IMR-90 (cell line): Measurements from ENCODE around the gene CAPN10.

ENCODE experiments used
- CEBPB ChIP-seq: IDR thresholded peaks from 2 replicates; pipeline ENCODE4 v1.6.1; 2012; ENCODE audit warnings: low read depth, low read length, improper control_type of control experiment
- FOS ChIP-seq: fragments of 150-350 bp; IDR thresholded peaks from 2 replicates; pipeline ENCODE4 v1.6.1; 2016; ENCODE audit warnings: low read depth, low read length
- MAFK ChIP-seq: IDR thresholded peaks from 2 replicates; pipeline ENCODE4 v1.6.1; 2012; ENCODE audit warnings: low read depth, low read length, improper control_type of control experiment
- MAZ ChIP-seq: IDR thresholded peaks from 2 replicates; pipeline ENCODE4 v1.6.1; 2012; ENCODE audit warnings: low read depth, mild to moderate bottlenecking, low read length, improper control_type of control experiment, moderate library complexity, borderline replicate concordance
- MXI1 ChIP-seq: IDR thresholded peaks from 2 replicates; pipeline ENCODE4 v1.6.1; 2012; ENCODE audit warnings: low read depth, mild to moderate bottlenecking, low read length, moderate library complexity, borderline replicate concordance
- POLR2A ChIP-seq: IDR thresholded peaks from 2 replicates; pipeline ENCODE4 v1.6.1; 2012; ENCODE audit warnings: mild to moderate bottlenecking, low read depth, low read length
- RAD21 ChIP-seq: IDR thresholded peaks from 2 replicates; pipeline ENCODE4 v1.6.1; 2012; ENCODE audit warnings: low read length, improper control_type of control experiment
- RCOR1 ChIP-seq: IDR thresholded peaks from 2 replicates; pipeline ENCODE4 v1.6.1; 2012; ENCODE audit warnings: mild to moderate bottlenecking, low read length, improper control_type of control experiment; ENCODE audit not compliant: insufficient replicate concordance
- RFX5 ChIP-seq: IDR thresholded peaks from 2 replicates; pipeline ENCODE4 v1.8.0; 2012; ENCODE audit warnings: low read depth, mild to moderate bottlenecking, low read length, moderate library complexity
- USF2 ChIP-seq: fragments of 150-350 bp; IDR thresholded peaks from 2 replicates; pipeline ENCODE4 v1.6.1; 2017; ENCODE audit warnings: mild to moderate bottlenecking, antibody characterized with exemption, low read length, low read depth
- TF ChIP-seq, protein P1 (sequence below): conservative IDR thresholded peaks from 2 replicates; pipeline ENCODE4 v1.5.1; 2012; ENCODE audit warnings: mild to moderate bottlenecking, low read depth, low read length, improper control_type of control experiment

DNA sequence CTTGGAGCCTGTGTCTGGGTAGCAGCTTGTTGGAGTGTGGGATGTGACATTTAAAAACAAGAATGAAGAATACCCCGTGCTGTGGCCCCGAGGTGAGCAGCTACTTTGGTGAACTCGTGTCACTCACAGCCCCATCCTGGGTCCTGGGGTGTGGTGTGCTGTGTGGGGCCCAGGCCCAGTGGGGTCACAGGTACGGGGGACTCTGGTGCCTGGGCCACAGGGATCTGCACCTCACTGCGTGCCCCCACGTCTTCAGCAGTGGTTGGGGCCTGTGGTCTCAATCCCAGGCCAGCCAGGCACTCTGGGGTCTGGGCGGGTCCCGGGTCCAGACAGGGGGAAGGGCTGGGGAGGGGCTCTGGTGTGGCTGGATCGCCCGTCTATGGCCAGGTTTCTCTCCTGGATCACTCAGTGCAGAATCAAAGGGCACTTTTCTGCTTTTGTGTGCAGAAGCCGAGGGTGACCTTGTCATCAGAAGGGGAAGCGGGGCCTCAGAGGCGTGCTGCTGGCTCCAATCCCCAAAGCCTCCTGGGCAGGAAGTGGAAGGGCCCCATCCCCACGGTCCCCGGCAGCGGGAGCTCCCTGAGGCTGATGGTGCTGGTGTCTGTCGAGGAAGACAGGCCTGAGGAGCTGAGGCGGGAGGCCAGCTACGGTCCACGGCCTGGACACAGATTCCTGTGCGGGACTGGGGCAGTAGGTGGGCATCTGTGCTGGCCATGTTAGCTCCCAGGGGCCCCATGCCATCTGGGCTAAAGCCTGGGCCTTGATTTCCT, 40.2 kb downstream of the CAPN10 start:
- TF ChIP-seq, protein P1, sequence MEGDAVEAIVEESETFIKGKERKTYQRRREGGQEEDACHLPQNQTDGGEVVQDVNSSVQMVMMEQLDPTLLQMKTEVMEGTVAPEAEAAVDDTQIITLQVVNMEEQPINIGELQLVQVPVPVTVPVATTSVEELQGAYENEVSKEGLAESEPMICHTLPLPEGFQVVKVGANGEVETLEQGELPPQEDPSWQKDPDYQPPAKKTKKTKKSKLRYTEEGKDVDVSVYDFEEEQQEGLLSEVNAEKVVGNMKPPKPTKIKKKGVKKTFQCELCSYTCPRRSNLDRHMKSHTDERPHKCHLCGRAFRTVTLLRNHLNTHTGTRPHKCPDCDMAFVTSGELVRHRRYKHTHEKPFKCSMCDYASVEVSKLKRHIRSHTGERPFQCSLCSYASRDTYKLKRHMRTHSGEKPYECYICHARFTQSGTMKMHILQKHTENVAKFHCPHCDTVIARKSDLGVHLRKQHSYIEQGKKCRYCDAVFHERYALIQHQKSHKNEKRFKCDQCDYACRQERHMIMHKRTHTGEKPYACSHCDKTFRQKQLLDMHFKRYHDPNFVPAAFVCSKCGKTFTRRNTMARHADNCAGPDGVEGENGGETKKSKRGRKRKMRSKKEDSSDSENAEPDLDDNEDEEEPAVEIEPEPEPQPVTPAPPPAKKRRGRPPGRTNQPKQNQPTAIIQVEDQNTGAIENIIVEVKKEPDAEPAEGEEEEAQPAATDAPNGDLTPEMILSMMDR, result no peak
- TF ChIP-seq USF2 (no peak), POLR2A (no peak), RAD21 (no peak), RCOR1 (no peak), MXI1 (no peak), CEBPB (no peak), MAZ (no peak), FOS (no peak), MAFK (no peak), RFX5 (no peak)
